Mucosa of descending colon (tissue), 3 donors: Measurements from ENCODE around the gene DENND5B. TPM values are rescaled to one million over a fixed set of nuclear protein-coding genes. Genes with fewer than 3 reads are reported as not detected.

ENCODE experiments used
- ATAC-seq: fragments of 200-7000 bp; cut with Tn5 transposase; one replicate; pipeline ENCODE4 v1.9.1; 2020; ENCODE audit warnings: mild to moderate bottlenecking, moderate library complexity
- DNase-seq, 3 donors: peaks; one replicate each; pipeline ENCODE4 v3.0.0-alpha.2; 2020
- H3K36me3 ChIP-seq: fragments of 200-600 bp; one replicate; pipeline ENCODE4 v1.8.0; 2021; ENCODE audit warnings: low read depth, mild to moderate bottlenecking
- H3K4me1 ChIP-seq: fragments of 200-600 bp; one replicate; pipeline ENCODE4 v1.8.0; 2021; ENCODE audit warnings: low read depth, mild to moderate bottlenecking
- H3K4me3 ChIP-seq: fragments of 200-600 bp; one replicate; pipeline ENCODE4 v1.8.0; 2021; ENCODE audit warnings: mild to moderate bottlenecking
- H3K9me3 ChIP-seq: fragments of 200-600 bp; one replicate; pipeline ENCODE4 v1.8.0; 2021; ENCODE audit warnings: mild to moderate bottlenecking
- intact Hi-C, 2 donors: fragments of 100-400 bp; cut with DNase I in 1 of 2; cut with micrococcal nuclease in 1 of 2; formaldehyde crosslinking; loops; one replicate each; pipeline versions ENCODE4 v1.11.0 to v1.11.1; 2022; cut with DNase I, micrococcal nuclease
- total RNA-seq, 3 donors: library from RNA; stranded (reverse); fragmentation: NEBNext Ultra II Directional in 2 of 3; extraction: Animal tissue kit (Norgen Biotek cat#: 25700) in 2 of 3; gene quantifications; one replicate each; pipeline versions ENCODE4 v1.2.1 to v1.2.4, GENCODE V29; 2021 to 2023
- TF ChIP-seq, protein P1 (sequence below): fragments of 200-600 bp; IDR thresholded peaks from one replicate; pipeline ENCODE4 v1.8.0; 2022; ENCODE audit warnings: antibody characterized with exemption, mild to moderate bottlenecking
- donor health status: DM: no; HTN: no; CAD: no; lungs with moderate emphysema.
- donor health status: DM: no; HTN: no; CAD: no.
- donor health status: DM: no; HTN: yes; CAD: no.

DENND5B gene
- total RNA-seq, 3 donors from 2014 or later, result 10.4 to 20.3 (median 12.8) TPM

DNA sequence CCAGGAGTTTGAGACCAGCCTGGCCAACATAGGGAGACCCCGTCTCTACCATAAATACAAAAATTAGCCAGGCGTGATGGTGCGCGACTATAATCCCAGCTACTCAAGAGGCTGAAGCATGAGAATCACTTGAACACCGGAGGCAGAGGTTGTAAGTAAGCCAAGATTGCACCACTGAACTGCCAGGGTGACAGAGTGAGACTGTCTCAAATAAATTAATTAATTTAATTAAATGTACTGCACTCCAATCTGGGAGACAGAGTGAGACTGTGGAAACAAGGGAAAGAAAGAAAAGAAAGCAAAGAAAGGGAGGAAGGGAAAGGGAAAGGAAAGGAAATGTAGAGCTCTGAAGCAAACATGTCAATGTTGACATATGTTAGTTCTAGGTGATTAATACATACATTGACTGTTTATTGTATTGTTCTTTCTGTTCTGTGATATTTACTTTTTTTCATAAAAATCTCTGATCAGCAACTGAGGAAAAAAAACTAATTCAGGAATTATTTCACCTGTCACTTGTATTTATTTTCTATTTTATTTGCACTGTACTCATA is 99.6 kb downstream of the DENND5B start:
- intact Hi-C loops, result no loop called here
- no peaks in the 10 kb centered on the region for H3K4me1 ChIP-seq
- no peaks in the 10 kb centered on the region for H3K9me3 ChIP-seq
- no peak for ATAC-seq
- no peak overlapping the region for H3K4me3 ChIP-seq
- TF ChIP-seq, protein P1, sequence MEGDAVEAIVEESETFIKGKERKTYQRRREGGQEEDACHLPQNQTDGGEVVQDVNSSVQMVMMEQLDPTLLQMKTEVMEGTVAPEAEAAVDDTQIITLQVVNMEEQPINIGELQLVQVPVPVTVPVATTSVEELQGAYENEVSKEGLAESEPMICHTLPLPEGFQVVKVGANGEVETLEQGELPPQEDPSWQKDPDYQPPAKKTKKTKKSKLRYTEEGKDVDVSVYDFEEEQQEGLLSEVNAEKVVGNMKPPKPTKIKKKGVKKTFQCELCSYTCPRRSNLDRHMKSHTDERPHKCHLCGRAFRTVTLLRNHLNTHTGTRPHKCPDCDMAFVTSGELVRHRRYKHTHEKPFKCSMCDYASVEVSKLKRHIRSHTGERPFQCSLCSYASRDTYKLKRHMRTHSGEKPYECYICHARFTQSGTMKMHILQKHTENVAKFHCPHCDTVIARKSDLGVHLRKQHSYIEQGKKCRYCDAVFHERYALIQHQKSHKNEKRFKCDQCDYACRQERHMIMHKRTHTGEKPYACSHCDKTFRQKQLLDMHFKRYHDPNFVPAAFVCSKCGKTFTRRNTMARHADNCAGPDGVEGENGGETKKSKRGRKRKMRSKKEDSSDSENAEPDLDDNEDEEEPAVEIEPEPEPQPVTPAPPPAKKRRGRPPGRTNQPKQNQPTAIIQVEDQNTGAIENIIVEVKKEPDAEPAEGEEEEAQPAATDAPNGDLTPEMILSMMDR, result no peak
- no peaks in the 10 kb centered on the region for H3K36me3 ChIP-seq
- DNase-seq, result no peak

DNA sequence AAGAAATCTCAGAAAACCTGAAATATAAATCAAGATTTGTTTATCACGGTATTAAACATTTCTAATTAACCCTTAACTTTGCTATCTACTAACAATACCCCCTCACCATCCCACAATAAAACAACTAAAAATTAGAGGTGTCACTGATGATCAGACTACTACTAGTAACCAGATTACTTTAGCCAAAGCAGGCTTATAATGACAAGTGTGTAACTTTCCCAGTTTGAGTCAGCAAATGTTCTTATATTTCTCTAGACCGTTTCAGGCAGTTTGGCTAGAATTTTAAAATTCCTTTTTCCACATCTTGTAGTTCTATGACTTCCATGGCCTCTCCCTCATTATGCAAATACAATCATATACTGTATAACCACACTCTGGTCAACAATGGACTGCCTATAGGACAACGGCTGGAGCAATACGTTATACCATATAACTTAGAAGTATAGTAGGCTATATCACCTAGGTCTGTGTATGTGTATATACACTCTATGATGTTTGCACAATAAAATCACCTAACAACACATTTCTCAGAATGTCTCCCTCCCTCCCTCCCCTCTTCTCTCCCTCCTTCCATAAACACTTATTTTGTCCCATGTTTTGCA is 102.1 kb downstream of the DENND5B start:
- Histone ChIP-seq H3K4me3 (no peak overlapping the region), H3K36me3 (no peaks in the 10 kb centered on the region), H3K4me1 (no peaks in the 10 kb centered on the region), H3K9me3 (no peaks in the 10 kb centered on the region)
- intact Hi-C loops, result no loop called here
- peak; percentile 72 for ATAC-seq
- no peak for DNase-seq
- TF ChIP-seq, protein P1, result no peak

DNA sequence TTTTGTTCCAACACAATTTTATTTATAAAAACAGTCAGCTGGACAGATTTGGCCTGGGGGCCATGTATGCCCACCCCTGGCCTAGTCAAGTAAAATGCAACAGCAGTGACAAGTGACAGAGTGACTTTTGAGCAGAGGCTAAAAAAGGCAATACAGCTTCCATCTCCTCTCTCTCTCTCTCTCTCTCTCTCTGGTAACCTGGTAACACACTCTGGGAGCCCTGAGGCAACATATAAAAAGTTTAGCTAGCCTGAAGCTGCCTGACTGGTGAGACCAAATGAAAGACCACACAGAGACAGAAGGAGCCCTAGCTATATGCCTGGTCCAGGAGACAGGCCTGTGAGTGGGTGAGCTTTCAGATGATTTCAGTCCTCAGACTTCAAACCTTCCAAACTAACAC is 105.4 kb downstream of the DENND5B start:
- DNase-seq (no peak), ATAC-seq (no peak)
- H3K9me3 ChIP-seq, result no peaks in the 10 kb centered on the region
- H3K4me3 ChIP-seq, result no peak overlapping the region
- TF ChIP-seq, protein P1, result no peak
- H3K36me3 ChIP-seq, result no peaks in the 10 kb centered on the region
- intact Hi-C loops, result no loop called here
- no peaks in the 10 kb centered on the region for H3K4me1 ChIP-seq

DNA sequence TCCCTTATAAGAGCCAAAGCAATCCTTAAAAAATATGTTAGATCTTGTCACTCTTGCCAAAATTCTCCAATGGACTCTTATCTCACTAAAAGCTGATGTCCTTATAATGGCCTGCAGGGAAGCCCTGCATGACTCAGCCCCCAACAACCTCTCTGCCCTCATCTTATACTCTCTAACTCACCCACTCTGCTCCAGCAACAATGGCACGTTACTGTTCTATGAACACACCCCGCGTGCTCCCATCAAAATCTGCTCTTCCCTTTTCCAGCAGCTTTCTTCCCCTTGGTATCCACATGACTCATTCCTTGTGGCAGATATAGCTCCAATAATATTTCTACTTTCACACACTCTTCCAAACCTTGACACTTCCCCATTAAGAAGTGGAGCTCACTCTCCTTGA is 108.1 kb downstream of the DENND5B start:
- H3K9me3 ChIP-seq, result no peaks in the 10 kb centered on the region
- no peak for ATAC-seq
- H3K4me3 ChIP-seq, result no peak overlapping the region
- TF ChIP-seq, protein P1, result no peak
- no peaks in the 10 kb centered on the region for H3K4me1 ChIP-seq
- DNase-seq, result no peak
- intact Hi-C loops, result no loop called here
- no peaks in the 10 kb centered on the region for H3K36me3 ChIP-seq

DNA sequence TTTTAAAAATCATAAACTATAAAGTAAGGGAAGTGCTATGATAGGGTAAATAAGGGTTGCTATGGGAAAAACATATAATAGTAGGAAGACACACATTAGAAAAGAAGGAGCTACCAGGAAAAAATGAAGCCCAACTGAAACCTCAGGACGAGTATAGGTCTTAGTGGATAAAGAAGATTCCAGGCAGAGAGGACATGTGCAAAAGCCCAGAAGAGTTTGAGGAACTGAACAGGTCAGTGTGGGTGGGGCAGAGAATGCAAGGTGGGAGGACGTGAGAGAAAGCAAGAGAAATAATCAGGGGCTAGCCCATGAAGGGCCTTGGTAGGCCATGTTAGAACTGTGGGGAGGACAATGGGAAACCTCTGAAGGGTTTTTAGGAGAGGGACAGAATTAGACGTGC is 109.5 kb downstream of the DENND5B start:
- TF ChIP-seq, protein P1, result no peak
- DNase-seq (no peak), ATAC-seq (no peak)
- Histone ChIP-seq H3K4me1 (no peaks in the 10 kb centered on the region), H3K9me3 (no peaks in the 10 kb centered on the region), H3K4me3 (no peak overlapping the region), H3K36me3 (no peaks in the 10 kb centered on the region)
- intact Hi-C loops, result no loop called here
